ENCODE measurements around the gene GUCA2A. TPM values are rescaled to one million over a fixed set of nuclear protein-coding genes. Genes with fewer than 3 reads are reported as not detected.

Gene GUCA2A
- total and polyA plus RNA-seq, 2 experiments from 2014 or later, result 8.7 to 13.5 TPM

DNA sequence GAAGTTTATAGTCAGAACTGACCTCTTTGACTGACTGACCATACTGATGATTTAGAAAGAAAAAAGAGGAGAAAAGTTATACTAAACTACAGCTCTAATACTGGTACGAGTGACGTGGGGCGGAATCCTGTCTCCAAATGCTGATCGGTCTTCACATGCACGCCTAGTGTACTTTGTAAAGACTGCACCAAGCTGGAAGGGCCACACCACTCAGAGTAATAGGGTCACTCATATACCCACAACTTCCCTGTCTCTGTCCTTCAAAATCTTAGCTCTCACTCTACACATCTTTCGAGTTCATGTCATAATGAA, 19.4 kb upstream of the GUCA2A start:
- Histone ChIP-seq H3K27me3 (no peaks in the 10 kb centered on the region), H4K20me1 (ENCODE audit: insufficient read depth, poor library complexity, severe bottlenecking) (peaks cover 4% of the 10 kb centered on the region), H3K36me3 (replicated peaks; ENCODE audit: insufficient read depth, low read depth) (no peaks in the 10 kb centered on the region), H3K4me1 (ENCODE audit: insufficient read depth) (peaks cover 2% of the 10 kb centered on the region), H3K27ac (no peak overlapping the region), H2AFZ (no peak overlapping the region), H3K4me3 (no peak overlapping the region), H3K4me2 (no peak overlapping the region), H3K9me2 (replicated peaks; ENCODE audit: insufficient read depth) (no peaks in the 10 kb centered on the region), H3K9me3 (ENCODE audit: low read depth) (no peaks in the 10 kb centered on the region), H3K79me2 (peaks cover 4% of the 10 kb centered on the region)
- DNase-seq (ENCODE audit: low spot score), result no peak
- TF ChIP-seq EZH2phosphoT487 (IDR thresholded peaks at IDR 0.05; ENCODE audit: low read depth, severe bottlenecking, unreplicated experiment) (no peak), EZH2 (IDR thresholded peaks at IDR 0.05; ENCODE audit: borderline replicate concordance) (no peak)
- TF ChIP-seq, protein P1, sequence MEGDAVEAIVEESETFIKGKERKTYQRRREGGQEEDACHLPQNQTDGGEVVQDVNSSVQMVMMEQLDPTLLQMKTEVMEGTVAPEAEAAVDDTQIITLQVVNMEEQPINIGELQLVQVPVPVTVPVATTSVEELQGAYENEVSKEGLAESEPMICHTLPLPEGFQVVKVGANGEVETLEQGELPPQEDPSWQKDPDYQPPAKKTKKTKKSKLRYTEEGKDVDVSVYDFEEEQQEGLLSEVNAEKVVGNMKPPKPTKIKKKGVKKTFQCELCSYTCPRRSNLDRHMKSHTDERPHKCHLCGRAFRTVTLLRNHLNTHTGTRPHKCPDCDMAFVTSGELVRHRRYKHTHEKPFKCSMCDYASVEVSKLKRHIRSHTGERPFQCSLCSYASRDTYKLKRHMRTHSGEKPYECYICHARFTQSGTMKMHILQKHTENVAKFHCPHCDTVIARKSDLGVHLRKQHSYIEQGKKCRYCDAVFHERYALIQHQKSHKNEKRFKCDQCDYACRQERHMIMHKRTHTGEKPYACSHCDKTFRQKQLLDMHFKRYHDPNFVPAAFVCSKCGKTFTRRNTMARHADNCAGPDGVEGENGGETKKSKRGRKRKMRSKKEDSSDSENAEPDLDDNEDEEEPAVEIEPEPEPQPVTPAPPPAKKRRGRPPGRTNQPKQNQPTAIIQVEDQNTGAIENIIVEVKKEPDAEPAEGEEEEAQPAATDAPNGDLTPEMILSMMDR (IDR thresholded peaks at IDR 0.05; ENCODE audit: poor library complexity), result no peak
- WGBS (ENCODE audit: low lambda C conversion rate, missing lambda C conversion rate), result 88% methylated on average over 6 of the region's 6 CpGs

DNA sequence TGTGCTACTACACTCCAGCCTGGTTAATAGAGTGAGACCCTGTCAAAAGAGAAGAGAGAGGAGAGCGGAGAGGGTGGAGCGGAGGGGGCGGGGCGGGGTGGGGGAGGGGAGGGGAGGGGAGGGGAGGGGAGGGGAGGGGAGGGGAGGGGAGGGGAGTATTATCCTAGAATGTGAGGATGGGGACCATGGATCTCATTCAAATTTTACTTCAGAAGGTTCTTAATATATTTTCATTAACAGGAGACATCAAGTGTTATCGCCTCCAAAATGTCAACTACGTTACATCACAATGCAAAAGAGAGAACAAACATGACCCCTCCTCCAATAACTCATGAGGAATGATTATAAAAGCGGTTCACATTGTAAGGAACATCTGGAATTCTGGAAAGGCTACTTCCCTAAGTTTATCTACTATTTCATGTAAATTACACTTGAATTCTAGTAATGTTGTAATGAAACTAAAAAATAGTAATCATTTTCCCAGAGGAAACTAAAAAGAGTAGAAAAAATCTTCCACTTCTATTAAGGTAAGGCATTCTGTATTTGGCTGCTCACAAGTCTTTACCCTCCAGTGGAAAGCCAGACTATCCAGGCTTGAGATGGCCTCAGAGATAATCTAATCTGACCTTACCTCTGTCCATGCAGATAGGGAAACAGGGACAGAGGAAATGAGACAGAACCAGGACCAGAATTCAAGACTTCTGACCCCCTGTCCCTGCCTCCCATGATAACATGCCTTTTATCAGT, 18.8 kb upstream of the GUCA2A start:
- no peak for DNase-seq (ENCODE audit: low spot score)
- 86% methylated on average over 5 of the region's 7 CpGs for WGBS (ENCODE audit: low lambda C conversion rate, missing lambda C conversion rate)
- H3K9me2 ChIP-seq (replicated peaks; ENCODE audit: insufficient read depth), result no peaks in the 10 kb centered on the region
- peaks cover 4% of the 10 kb centered on the region for H3K79me2 ChIP-seq
- H3K4me3 ChIP-seq, result no peak overlapping the region
- no peak overlapping the region for H3K4me2 ChIP-seq
- H3K36me3 ChIP-seq (replicated peaks; ENCODE audit: insufficient read depth, low read depth), result no peaks in the 10 kb centered on the region
- H3K27ac ChIP-seq, result no peak overlapping the region
- no peaks in the 10 kb centered on the region for H3K27me3 ChIP-seq
- peaks cover 4% of the 10 kb centered on the region for H4K20me1 ChIP-seq (ENCODE audit: insufficient read depth, poor library complexity, severe bottlenecking)
- no peak overlapping the region for H2AFZ ChIP-seq
- H3K9me3 ChIP-seq (ENCODE audit: low read depth), result no peaks in the 10 kb centered on the region
- peaks cover 7% of the 10 kb centered on the region for H3K4me1 ChIP-seq (ENCODE audit: insufficient read depth)
- TF ChIP-seq EZH2 (IDR thresholded peaks at IDR 0.05; ENCODE audit: borderline replicate concordance) (no peak), EZH2phosphoT487 (IDR thresholded peaks at IDR 0.05; ENCODE audit: low read depth, severe bottlenecking, unreplicated experiment) (no peak)
- TF ChIP-seq, protein P1 (IDR thresholded peaks at IDR 0.05; ENCODE audit: poor library complexity), result no peak

DNA sequence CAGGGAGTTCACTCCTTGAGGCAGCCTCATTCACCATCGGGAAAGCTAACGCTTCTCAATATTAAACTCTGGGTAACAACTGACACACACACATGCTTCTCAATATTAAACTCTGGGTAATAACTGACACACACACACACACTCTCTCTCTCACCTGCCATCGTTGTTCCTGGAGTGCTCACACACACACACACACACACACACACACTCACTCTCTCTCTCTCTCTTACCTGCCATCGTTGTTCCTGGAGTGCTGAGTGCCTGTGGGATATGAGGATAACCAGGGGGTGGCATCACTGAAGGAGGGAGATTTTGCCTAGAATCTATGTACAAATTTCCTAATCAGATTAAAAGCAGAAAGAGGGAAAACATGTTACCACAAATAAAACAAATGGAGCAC, 17.1 kb upstream of the GUCA2A start:
- Histone ChIP-seq H3K79me2 (peaks cover 4% of the 10 kb centered on the region), H3K9me2 (replicated peaks; ENCODE audit: insufficient read depth) (no peaks in the 10 kb centered on the region), H3K4me3 (no peak overlapping the region), H3K4me2 (no peak overlapping the region), H4K20me1 (ENCODE audit: insufficient read depth, poor library complexity, severe bottlenecking) (no peaks in the 10 kb centered on the region), H3K27me3 (no peaks in the 10 kb centered on the region), H3K9me3 (ENCODE audit: low read depth) (no peaks in the 10 kb centered on the region), H3K4me1 (ENCODE audit: insufficient read depth) (peaks cover 18% of the 10 kb centered on the region), H3K36me3 (replicated peaks; ENCODE audit: insufficient read depth, low read depth) (no peaks in the 10 kb centered on the region), H3K27ac (no peak overlapping the region), H2AFZ (no peak overlapping the region)
- no peak for DNase-seq (ENCODE audit: low spot score)
- TF ChIP-seq EZH2phosphoT487 (IDR thresholded peaks at IDR 0.05; ENCODE audit: low read depth, severe bottlenecking, unreplicated experiment), result no peak
- no peak for TF ChIP-seq EZH2 (IDR thresholded peaks at IDR 0.05; ENCODE audit: borderline replicate concordance)
- TF ChIP-seq, protein P1 (IDR thresholded peaks at IDR 0.05; ENCODE audit: poor library complexity), result no peak
- WGBS (ENCODE audit: low lambda C conversion rate, missing lambda C conversion rate), result 75% methylated on average over 4 of the region's 4 CpGs
